OCI-LY3 (cell line): ENCODE data around the gene ADGRL2.

ENCODE experiments used
- H2AFZ ChIP-seq: fragments of 200-600, 300-600 bp; shearing (Covaris generic); 2 replicates; pipeline ENCODE4 v1.6.0; 2014; ENCODE audit warnings: antibody characterized with exemption, low read depth, low read length
- H3K27ac ChIP-seq: fragments of 200-600, 300-600 bp; sonication (generic); 2 replicates; pipeline ENCODE4 v1.5.1; 2014; ENCODE audit warnings: mild to moderate bottlenecking, low read length, moderate library complexity, mixed read lengths
- H3K27me3 ChIP-seq: fragments of 200-600, 300-600 bp; sonication (generic); 2 replicates; pipeline ENCODE4 v1.6.1; 2014; ENCODE audit warnings: low read depth, low read length, mixed read lengths
- H3K36me3 ChIP-seq: fragments of 200-600, 300-600 bp; sonication (generic); replicated peaks from 2 replicates; pipeline ENCODE3; 2014; ENCODE audit warnings: low read depth, low read length, mixed read lengths
- H3K4me1 ChIP-seq: fragments of 300-600, 200-600 bp; sonication (generic); 2 replicates; pipeline ENCODE4 v1.6.1; 2014; ENCODE audit warnings: low read length, mixed read lengths
- H3K4me2 ChIP-seq: fragments of 200-600, 300-600 bp; sonication (generic); 2 replicates; pipeline ENCODE4 v1.6.1; 2014; ENCODE audit warnings: low read length, mixed read lengths
- H3K4me3 ChIP-seq: fragments of 300-600, 200-600 bp; sonication (generic); 2 replicates; pipeline ENCODE4 v1.5.1; 2014; ENCODE audit warnings: antibody characterized with exemption, mild to moderate bottlenecking, low read length, moderate library complexity
- H3K79me2 ChIP-seq: fragments of 300-600, 200-600 bp; shearing (Covaris generic); 2 replicates; pipeline ENCODE4 v1.6.1; 2014; ENCODE audit warnings: mild to moderate bottlenecking, low read length, mixed read lengths
- H3K9ac ChIP-seq: fragments of 300-600, 200-600 bp; shearing (Covaris generic); 2 replicates; pipeline ENCODE4 v1.6.0; 2014; ENCODE audit warnings: mild to moderate bottlenecking, low read length, moderate library complexity
- H3K9me3 ChIP-seq: fragments of 200-600, 300-600 bp; shearing (Covaris generic); 2 replicates; pipeline ENCODE4 v1.6.1; 2014; ENCODE audit warnings: low read length, mixed read lengths; ENCODE audit not compliant: insufficient read depth
- H4K20me1 ChIP-seq: fragments of 200-600, 300-600 bp; sonication (generic); 2 replicates; pipeline ENCODE4 v1.6.1; 2016; ENCODE audit warnings: low read length, mixed read lengths; ENCODE audit not compliant: insufficient read depth
- CTCF ChIP-seq: fragments of 200-600, 300-600 bp; sonication (generic); IDR thresholded peaks from 2 replicates; pipeline ENCODE4 v1.5.1; 2014; ENCODE audit warnings: antibody characterized with exemption, low read length, low read depth
- EZH2phosphoT487 ChIP-seq: fragments of 200-600 bp; shearing (Covaris generic); IDR thresholded peaks from 2 replicates; pipeline ENCODE4 v1.6.1; 2018; ENCODE audit warnings: antibody characterized with exemption, mixed run types, low read depth

ADGRL2 gene

DNA sequence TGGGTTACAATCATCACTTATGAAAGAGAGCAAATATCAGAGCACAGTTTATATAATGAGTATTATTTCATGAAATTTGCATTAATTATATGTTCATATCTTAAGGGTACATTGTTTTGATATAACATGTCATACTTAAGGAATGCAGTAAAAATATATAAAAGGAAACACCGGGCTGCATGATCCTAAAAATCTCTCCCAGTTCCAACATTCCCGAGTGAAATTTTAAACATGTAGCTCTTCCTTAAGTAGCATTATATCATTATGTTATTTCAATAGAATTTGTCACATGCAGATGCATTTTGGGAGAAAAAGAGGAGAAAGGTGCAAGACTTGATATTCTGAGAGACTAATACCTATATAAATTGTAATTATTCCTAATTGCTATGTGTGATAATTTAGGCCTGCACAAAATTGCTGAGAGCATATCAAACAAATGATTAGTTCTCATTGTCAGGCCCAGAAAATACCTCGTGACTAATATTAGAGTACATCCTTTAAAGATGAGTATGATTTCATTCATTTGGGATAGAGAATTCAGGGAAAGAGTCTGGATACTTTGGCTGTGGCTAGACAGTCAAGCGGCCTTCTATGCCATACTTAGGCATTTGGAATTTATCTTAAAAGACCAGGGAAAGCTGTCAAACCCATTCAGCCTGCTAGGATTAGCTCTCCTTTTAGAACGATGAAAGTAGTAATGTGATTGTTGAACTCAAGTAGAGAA is 86.8 kb downstream of the ADGRL2 start:
- H3K36me3 ChIP-seq: no peaks in the 10 kb centered on the region
- no peaks in the 10 kb centered on the region for H3K27me3 ChIP-seq
- H3K4me3 ChIP-seq: no peak overlapping the region
- H3K79me2 ChIP-seq: no peaks in the 10 kb centered on the region
- H3K4me1 ChIP-seq: no peaks in the 10 kb centered on the region
- no peak for TF ChIP-seq EZH2phosphoT487
- no peak for TF ChIP-seq CTCF
- no peak overlapping the region for H3K9ac ChIP-seq
- no peaks in the 10 kb centered on the region for H3K9me3 ChIP-seq
- H3K27ac ChIP-seq: no peak overlapping the region
- H3K4me2 ChIP-seq: no peak overlapping the region
- no peak overlapping the region for H2AFZ ChIP-seq
- H4K20me1 ChIP-seq: no peaks in the 10 kb centered on the region

GRCh38 chr1:81889166-81889565 is 88.4 kb downstream of the ADGRL2 start:
- no peak for TF ChIP-seq EZH2phosphoT487
- no peak for TF ChIP-seq CTCF
- Histone ChIP-seq H4K20me1 (no peaks in the 10 kb centered on the region), H3K27me3 (no peaks in the 10 kb centered on the region), H3K4me2 (no peak overlapping the region), H3K9ac (no peak overlapping the region), H3K4me1 (no peaks in the 10 kb centered on the region), H2AFZ (no peak overlapping the region), H3K79me2 (no peaks in the 10 kb centered on the region), H3K27ac (no peak overlapping the region), H3K9me3 (no peaks in the 10 kb centered on the region), H3K36me3 (no peaks in the 10 kb centered on the region), H3K4me3 (no peak overlapping the region)

- H2AFZ ChIP-seq: no peak overlapping the region
- H3K27ac ChIP-seq: no peak overlapping the region
- H3K9ac ChIP-seq: no peak overlapping the region
- TF ChIP-seq EZH2phosphoT487: no peak
- TF ChIP-seq CTCF: no peak
- no peak overlapping the region for H3K4me2 ChIP-seq
- H3K36me3 ChIP-seq: no peaks in the 10 kb centered on the region
- H4K20me1 ChIP-seq: no peaks in the 10 kb centered on the region
- H3K4me3 ChIP-seq: no peak overlapping the region
- H3K9me3 ChIP-seq: no peaks in the 10 kb centered on the region
- H3K79me2 ChIP-seq: no peaks in the 10 kb centered on the region
- H3K27me3 ChIP-seq: no peaks in the 10 kb centered on the region
- H3K4me1 ChIP-seq: no peaks in the 10 kb centered on the region
Measured at GRCh38 chr1:81894867-81895266, 94.1 kb downstream of the ADGRL2 start.

DNA sequence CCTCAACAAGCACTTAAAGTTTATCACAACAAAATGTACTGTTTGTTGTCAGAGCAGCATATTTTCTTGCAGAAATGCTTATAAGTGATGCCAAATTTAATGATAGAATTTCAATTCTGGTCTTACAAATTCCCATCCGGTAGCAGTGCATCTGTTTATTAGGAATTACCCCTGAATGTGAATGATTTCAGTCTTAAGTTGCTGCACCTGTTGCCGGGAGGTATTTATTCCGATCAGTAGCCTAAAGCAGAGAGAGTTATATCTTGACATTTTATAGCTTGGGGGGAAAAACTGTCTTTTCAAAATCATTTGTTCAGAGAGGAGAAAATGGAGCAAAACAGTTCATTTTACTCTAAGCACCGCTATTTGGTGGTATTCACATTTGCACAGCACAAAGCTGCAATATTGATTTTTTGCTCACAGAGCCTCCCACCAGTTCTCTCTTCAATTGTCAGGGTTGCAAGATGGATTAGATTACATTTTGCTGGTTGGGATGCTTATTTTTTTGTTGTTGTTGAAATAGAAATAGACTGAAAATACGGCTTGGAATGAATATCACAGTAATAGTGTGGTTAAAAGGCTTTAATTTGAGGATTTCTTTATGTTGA is 98.6 kb downstream of the ADGRL2 start:
- no peak for TF ChIP-seq EZH2phosphoT487
- TF ChIP-seq CTCF: no peak
- Histone ChIP-seq H3K27me3 (no peaks in the 10 kb centered on the region), H3K9me3 (no peaks in the 10 kb centered on the region), H3K4me3 (no peak overlapping the region), H2AFZ (no peak overlapping the region), H3K27ac (no peak overlapping the region), H3K9ac (no peak overlapping the region), H3K79me2 (no peaks in the 10 kb centered on the region), H4K20me1 (no peaks in the 10 kb centered on the region), H3K4me1 (no peaks in the 10 kb centered on the region), H3K4me2 (no peak overlapping the region), H3K36me3 (no peaks in the 10 kb centered on the region)
